Omental fat pad (tissue), 4 donors: ENCODE measurements around the gene RBM26. TPM values are rescaled to one million over a fixed set of nuclear protein-coding genes. Genes with fewer than 3 reads are reported as not detected.
A peak's percentile ranks its signal among the peaks of the same experiment; 100 is the strongest.

Source experiments
- ATAC-seq: fragments of 150-250 bp; one replicate; pipeline ENCODE4 v1.9.1; 2016; ENCODE audit warnings: mild to moderate bottlenecking, moderate library complexity; ENCODE audit not compliant: low FRiP score
- DNase-seq: peaks from one replicate; pipeline ENCODE4 v3.0.0-alpha.2; 2019; ENCODE audit warnings: low spot score
- total RNA-seq, 4 donors: library from RNA; depleted of rRNA; stranded (reverse); fragments of >200 nt; gene quantifications; one replicate each; pipeline ENCODE4 v1.1.0, GENCODE V29; 2016
- TF ChIP-seq, protein P1 (sequence below), 3 donors: fragments of 450-650 bp; IDR thresholded peaks; one replicate each; pipeline ENCODE4 v1.5.1; 2016 to 2017; ENCODE audit warnings: antibody characterized with exemption in 3 of 3, mild to moderate bottlenecking in 3 of 3, moderate library complexity in 2 of 3

Gene RBM26, protein sequence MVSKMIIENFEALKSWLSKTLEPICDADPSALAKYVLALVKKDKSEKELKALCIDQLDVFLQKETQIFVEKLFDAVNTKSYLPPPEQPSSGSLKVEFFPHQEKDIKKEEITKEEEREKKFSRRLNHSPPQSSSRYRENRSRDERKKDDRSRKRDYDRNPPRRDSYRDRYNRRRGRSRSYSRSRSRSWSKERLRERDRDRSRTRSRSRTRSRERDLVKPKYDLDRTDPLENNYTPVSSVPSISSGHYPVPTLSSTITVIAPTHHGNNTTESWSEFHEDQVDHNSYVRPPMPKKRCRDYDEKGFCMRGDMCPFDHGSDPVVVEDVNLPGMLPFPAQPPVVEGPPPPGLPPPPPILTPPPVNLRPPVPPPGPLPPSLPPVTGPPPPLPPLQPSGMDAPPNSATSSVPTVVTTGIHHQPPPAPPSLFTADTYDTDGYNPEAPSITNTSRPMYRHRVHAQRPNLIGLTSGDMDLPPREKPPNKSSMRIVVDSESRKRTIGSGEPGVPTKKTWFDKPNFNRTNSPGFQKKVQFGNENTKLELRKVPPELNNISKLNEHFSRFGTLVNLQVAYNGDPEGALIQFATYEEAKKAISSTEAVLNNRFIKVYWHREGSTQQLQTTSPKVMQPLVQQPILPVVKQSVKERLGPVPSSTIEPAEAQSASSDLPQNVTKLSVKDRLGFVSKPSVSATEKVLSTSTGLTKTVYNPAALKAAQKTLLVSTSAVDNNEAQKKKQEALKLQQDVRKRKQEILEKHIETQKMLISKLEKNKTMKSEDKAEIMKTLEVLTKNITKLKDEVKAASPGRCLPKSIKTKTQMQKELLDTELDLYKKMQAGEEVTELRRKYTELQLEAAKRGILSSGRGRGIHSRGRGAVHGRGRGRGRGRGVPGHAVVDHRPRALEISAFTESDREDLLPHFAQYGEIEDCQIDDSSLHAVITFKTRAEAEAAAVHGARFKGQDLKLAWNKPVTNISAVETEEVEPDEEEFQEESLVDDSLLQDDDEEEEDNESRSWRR
- 10 to 100 TPM; 23.6 to 49.5 (median 34.1) TPM for total RNA-seq

DNA sequence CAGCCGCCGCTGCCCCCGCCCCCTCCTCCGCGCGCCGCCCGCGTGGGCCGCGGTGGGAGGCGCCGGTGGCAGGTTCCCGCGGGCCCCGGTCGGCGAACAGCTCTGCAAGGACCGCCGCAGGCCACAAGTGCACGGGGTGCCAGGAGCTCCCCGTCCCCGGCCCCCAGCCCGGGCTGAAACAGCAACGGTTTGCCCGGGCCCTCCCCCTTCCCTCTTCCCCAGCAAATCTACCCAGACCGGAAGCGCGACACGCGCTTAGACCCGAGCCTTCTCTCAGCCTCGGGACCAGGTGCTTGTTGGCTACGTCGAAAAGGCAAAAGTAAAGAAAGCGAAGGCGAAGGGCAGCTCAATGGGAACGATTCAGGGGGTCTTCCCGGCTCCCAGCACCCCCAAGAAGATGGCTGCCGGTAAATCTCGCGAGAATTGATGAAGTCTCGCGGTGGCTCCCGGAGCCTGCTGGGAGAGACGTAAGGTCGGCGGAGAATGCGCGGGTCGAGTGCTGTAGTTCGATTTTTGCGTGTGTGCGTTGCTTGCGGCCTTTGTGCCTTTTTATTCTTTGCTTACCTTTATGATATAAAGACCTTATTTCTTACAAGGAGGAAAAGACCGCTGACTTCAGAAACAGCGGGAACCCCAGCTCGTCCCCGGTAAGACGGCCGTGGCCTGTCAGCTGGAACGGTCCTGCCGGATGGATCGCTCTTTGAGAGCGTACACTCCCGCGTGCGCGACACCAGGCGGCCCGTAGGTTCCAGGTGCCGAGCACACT lies at the start of gene RBM26:
Gene RBM26, minus strand, starts transcription at position 425 of the 766 bp plus-strand sequence. CDS start 481 bp downstream, outside the sequence.
- ATAC-seq = peak; percentile 84
- TF ChIP-seq, protein P1, sequence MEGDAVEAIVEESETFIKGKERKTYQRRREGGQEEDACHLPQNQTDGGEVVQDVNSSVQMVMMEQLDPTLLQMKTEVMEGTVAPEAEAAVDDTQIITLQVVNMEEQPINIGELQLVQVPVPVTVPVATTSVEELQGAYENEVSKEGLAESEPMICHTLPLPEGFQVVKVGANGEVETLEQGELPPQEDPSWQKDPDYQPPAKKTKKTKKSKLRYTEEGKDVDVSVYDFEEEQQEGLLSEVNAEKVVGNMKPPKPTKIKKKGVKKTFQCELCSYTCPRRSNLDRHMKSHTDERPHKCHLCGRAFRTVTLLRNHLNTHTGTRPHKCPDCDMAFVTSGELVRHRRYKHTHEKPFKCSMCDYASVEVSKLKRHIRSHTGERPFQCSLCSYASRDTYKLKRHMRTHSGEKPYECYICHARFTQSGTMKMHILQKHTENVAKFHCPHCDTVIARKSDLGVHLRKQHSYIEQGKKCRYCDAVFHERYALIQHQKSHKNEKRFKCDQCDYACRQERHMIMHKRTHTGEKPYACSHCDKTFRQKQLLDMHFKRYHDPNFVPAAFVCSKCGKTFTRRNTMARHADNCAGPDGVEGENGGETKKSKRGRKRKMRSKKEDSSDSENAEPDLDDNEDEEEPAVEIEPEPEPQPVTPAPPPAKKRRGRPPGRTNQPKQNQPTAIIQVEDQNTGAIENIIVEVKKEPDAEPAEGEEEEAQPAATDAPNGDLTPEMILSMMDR (IDR thresholded peaks at IDR 0.05) = no peak
- DNase-seq = peak; percentile 88

DNA sequence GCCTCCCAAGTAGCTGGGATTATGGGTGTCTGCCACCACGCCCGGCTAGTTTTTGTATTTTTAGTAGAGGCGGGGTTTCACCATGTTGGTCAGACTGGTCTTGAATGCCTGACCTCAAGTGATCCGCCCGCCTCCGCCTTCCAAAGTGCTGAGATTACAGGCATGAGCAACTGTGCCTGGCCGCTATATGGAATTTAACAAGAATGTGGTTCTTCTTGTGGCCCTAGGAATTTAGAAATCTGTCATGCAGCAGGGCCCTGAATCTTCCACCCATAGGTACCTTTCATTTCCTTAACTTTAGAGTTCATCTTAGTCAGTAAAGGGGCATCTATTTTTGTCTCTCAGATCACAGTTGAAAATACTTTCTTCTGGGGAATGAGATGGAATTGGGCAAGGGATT lies 49.3 kb upstream of the RBM26 start:
- TF ChIP-seq, protein P1 (IDR thresholded peaks at IDR 0.05) = no peak
- DNase-seq (no peak), ATAC-seq (no peak)

DNA sequence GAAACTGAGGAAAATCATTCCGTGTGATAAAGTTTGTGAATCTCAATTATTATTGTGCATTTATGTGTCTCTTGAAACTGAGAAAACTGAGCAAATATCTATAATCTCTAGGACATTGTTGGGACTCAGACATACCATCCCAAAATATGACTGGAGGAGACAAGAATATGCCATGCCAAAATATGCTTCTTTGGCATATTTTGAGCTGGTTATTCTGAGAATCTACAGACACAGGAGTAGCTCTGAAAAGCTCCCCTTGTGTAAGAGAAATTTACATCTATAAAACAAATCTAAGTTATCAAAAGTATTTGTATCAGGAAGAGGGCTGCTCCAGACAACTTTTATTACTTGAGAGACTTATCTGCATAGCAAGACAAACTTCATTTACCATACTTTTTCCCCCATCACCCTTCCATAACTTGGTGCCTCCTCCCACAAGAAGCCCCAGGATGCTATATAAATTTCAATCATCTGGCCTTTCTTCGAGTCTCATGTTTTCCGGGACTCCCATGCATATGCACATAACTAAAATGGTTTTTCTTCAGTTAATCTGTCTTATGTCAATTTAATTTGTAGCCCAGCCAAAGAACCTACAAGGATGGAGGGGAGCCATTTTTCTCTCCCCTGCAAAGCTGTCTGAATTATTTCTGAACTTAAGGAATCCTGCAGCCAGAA lies 46.3 kb upstream of the RBM26 start:
- DNase-seq (no peak), ATAC-seq (no peak)
- TF ChIP-seq, protein P1 (IDR thresholded peaks at IDR 0.05) = no peak

DNA sequence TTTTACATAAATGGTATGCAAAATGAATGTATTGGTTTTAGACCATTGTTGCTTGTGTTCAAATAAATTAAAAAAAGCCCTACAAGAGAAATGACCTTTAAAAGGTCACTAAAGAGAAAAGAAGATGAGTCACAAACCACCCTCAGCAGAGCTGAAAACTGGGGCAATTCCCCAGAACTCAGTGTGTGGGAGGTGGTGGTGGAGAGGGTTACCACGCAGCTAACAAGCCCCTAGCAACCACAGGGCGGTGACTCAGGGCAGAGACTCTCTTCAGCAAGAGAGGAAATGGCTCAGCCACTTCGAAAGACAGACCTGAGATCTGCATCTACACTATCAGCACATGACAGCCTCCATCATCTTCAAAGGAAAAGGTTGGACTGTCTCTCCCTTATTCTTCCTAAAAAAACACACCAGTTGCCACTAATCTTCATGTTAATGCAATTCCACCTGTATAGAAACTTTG lies 45.5 kb upstream of the RBM26 start:
- DNase-seq = no peak
- ATAC-seq = peak; percentile 84
- TF ChIP-seq, protein P1 (IDR thresholded peaks at IDR 0.05) = no peak

DNA sequence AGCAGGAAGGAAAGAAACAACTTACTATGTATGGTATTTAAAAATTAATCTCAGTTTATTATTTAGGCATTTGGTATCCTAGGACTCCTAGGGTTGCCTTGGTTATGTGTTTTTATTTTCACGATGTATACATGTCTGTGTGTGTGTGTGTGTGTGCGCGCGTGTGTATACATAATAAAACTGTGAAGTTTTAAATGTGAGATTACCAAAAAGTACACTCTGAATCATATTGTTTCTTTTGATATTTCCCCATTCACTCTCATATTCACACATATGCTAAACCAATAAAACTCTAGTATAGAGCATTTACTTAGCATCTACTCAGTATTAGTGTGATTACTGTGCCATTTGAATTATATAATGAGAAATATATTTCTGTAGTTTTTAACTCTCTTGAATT lies 44.1 kb upstream of the RBM26 start:
- ATAC-seq (no peak), DNase-seq (no peak)
- TF ChIP-seq, protein P1 (IDR thresholded peaks at IDR 0.05) = no peak

DNA sequence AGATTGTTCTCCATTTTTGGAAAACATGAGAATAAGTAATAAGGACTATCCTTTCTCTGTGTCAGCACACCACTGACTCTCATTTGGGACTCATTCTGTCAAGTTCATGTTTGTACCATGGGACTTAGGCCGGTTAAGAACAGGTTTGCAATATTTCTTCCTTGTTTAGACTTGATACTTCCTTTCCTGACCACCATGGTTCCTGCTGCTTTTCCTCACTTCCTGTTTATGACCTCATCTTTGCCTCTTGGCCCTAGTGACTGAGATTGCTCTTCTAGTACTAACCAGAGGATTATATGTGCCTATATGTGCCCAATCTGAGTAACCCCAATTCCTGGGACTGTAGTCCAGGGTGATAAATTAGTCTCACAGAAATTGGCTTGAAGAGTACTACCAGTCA lies 42.4 kb upstream of the RBM26 start:
- DNase-seq = no peak
- no peak for ATAC-seq
- TF ChIP-seq, protein P1 (IDR thresholded peaks at IDR 0.05) = no peak
